ENCODE results near the gene ADSS1. TPM values are rescaled to one million over a fixed set of nuclear protein-coding genes. Genes with fewer than 3 reads are reported as not detected.

ADSS1 gene
- polyA plus RNA-seq, 2 donors, result 5.8 to 10.2 TPM

- Histone ChIP-seq H3K36me3 (ENCODE audit: control insufficient read depth in 2 of 2, insufficient read depth in 2 of 2, low read length in 1 of 2) (peaks cover 0 to 13% of the 10 kb centered on the region in 2 donors), H3K4me3 (ENCODE audit: low read depth in 1 of 2, low read length in 2 of 2) (no peak overlapping the region), H3K9me3 (ENCODE audit: control insufficient read depth in 2 of 2, insufficient read depth in 1 of 2, low read depth in 1 of 2, low read length in 1 of 2) (no peaks in the 10 kb centered on the region), H3K27me3 (ENCODE audit: control insufficient read depth in 1 of 2, insufficient read depth in 2 of 2, low read length in 2 of 2) (no peaks in the 10 kb centered on the region), H3K4me1 (ENCODE audit: control insufficient read depth in 2 of 2, insufficient read depth in 2 of 2, low read length in 1 of 2) (peaks cover 0 to 16% of the 10 kb centered on the region in 2 donors), H3K27ac (ENCODE audit: low read depth in 2 of 2, low read length in 1 of 2) (no peak overlapping the region)
- 94 to 95% methylated on average over 17 of the region's 17 CpGs for WGBS, 2 donors
Observed at GRCh38 chr14:104739026-104739425, 15.0 kb downstream of the ADSS1 start.

GRCh38 chr14:104739546-104740516 is 15.8 kb downstream of the ADSS1 start:
- H3K4me1 ChIP-seq (ENCODE audit: control insufficient read depth in 2 of 2, insufficient read depth in 2 of 2, low read length in 1 of 2), result peaks cover 0 to 14% of the 10 kb centered on the region in 2 donors
- WGBS, 2 donors, result 87 to 90% methylated on average over 29 of the region's 29 CpGs

GRCh38 chr14:104741108-104741802 is 17.2 kb downstream of the ADSS1 start:
- no peaks in the 10 kb centered on the region for H3K9me3 ChIP-seq (ENCODE audit: control insufficient read depth in 2 of 2, insufficient read depth in 1 of 2, low read depth in 1 of 2, low read length in 1 of 2)

More at GRCh38 chr14:104739546-104740516, 15.8 kb downstream of the ADSS1 start:
- Histone ChIP-seq H3K4me3 (ENCODE audit: low read depth in 1 of 2, low read length in 2 of 2) (no peak overlapping the region), H3K36me3 (ENCODE audit: control insufficient read depth in 2 of 2, insufficient read depth in 2 of 2, low read length in 1 of 2) (peaks cover 0 to 13% of the 10 kb centered on the region in 2 donors), H3K27ac (ENCODE audit: low read depth in 2 of 2, low read length in 1 of 2) (no peak overlapping the region), H3K9me3 (ENCODE audit: control insufficient read depth in 2 of 2, insufficient read depth in 1 of 2, low read depth in 1 of 2, low read length in 1 of 2) (no peaks in the 10 kb centered on the region), H3K27me3 (ENCODE audit: control insufficient read depth in 1 of 2, insufficient read depth in 2 of 2, low read length in 2 of 2) (no peaks in the 10 kb centered on the region)

GRCh38 chr14:104741803-104742251 is 17.8 kb downstream of the ADSS1 start:
- H3K27ac ChIP-seq (ENCODE audit: low read depth in 2 of 2, low read length in 1 of 2), result no peak overlapping the region
- WGBS, 2 donors, result 83 to 91% methylated on average over 23 of the region's 23 CpGs
- no peaks in the 10 kb centered on the region for H3K27me3 ChIP-seq (ENCODE audit: control insufficient read depth in 1 of 2, insufficient read depth in 2 of 2, low read length in 2 of 2)
- H3K4me1 ChIP-seq (ENCODE audit: control insufficient read depth in 2 of 2, insufficient read depth in 2 of 2, low read length in 1 of 2), result peaks cover 0 to 14% of the 10 kb centered on the region in 2 donors
- H3K4me3 ChIP-seq (ENCODE audit: low read depth in 1 of 2, low read length in 2 of 2), result no peak overlapping the region
- H3K9me3 ChIP-seq (ENCODE audit: control insufficient read depth in 2 of 2, insufficient read depth in 1 of 2, low read depth in 1 of 2, low read length in 1 of 2), result no peaks in the 10 kb centered on the region
- H3K36me3 ChIP-seq (ENCODE audit: control insufficient read depth in 2 of 2, insufficient read depth in 2 of 2, low read length in 1 of 2), result peaks cover 0 to 15% of the 10 kb centered on the region in 2 donors

More at GRCh38 chr14:104741108-104741802, 17.2 kb downstream of the ADSS1 start:
- 91 to 92% methylated on average over 29 of the region's 29 CpGs for WGBS, 2 donors
- Histone ChIP-seq H3K36me3 (ENCODE audit: control insufficient read depth in 2 of 2, insufficient read depth in 2 of 2, low read length in 1 of 2) (peaks cover 0 to 15% of the 10 kb centered on the region in 2 donors), H3K27me3 (ENCODE audit: control insufficient read depth in 1 of 2, insufficient read depth in 2 of 2, low read length in 2 of 2) (no peaks in the 10 kb centered on the region), H3K4me3 (ENCODE audit: low read depth in 1 of 2, low read length in 2 of 2) (no peak overlapping the region), H3K4me1 (ENCODE audit: control insufficient read depth in 2 of 2, insufficient read depth in 2 of 2, low read length in 1 of 2) (peaks cover 0 to 13% of the 10 kb centered on the region in 2 donors), H3K27ac (ENCODE audit: low read depth in 2 of 2, low read length in 1 of 2) (no peak overlapping the region)

GRCh38 chr14:104742586-104743455 is 18.8 kb downstream of the ADSS1 start:
- WGBS, 2 donors, result 92 to 95% methylated on average over 32 of the region's 32 CpGs
- Histone ChIP-seq H3K27me3 (ENCODE audit: control insufficient read depth in 1 of 2, insufficient read depth in 2 of 2, low read length in 2 of 2) (no peaks in the 10 kb centered on the region), H3K36me3 (ENCODE audit: control insufficient read depth in 2 of 2, insufficient read depth in 2 of 2, low read length in 1 of 2) (peaks cover 0 to 15% of the 10 kb centered on the region in 2 donors), H3K4me3 (ENCODE audit: low read depth in 1 of 2, low read length in 2 of 2) (no peak overlapping the region), H3K9me3 (ENCODE audit: control insufficient read depth in 2 of 2, insufficient read depth in 1 of 2, low read depth in 1 of 2, low read length in 1 of 2) (no peaks in the 10 kb centered on the region), H3K4me1 (ENCODE audit: control insufficient read depth in 2 of 2, insufficient read depth in 2 of 2, low read length in 1 of 2) (peaks cover under 1 to 15% of the 10 kb centered on the region in 2 donors), H3K27ac (ENCODE audit: low read depth in 2 of 2, low read length in 1 of 2) (no peak overlapping the region)

- H3K9me3 ChIP-seq (ENCODE audit: control insufficient read depth in 2 of 2, insufficient read depth in 1 of 2, low read depth in 1 of 2, low read length in 1 of 2), result no peaks in the 10 kb centered on the region
- peaks cover 0 to 15% of the 10 kb centered on the region in 2 donors for H3K36me3 ChIP-seq (ENCODE audit: control insufficient read depth in 2 of 2, insufficient read depth in 2 of 2, low read length in 1 of 2)
- WGBS, 2 donors, result 87 to 91% methylated on average over 28 of the region's 28 CpGs
- no peak overlapping the region for H3K4me3 ChIP-seq (ENCODE audit: low read depth in 1 of 2, low read length in 2 of 2)
- H3K4me1 ChIP-seq (ENCODE audit: control insufficient read depth in 2 of 2, insufficient read depth in 2 of 2, low read length in 1 of 2), result peaks cover 2 to 18% of the 10 kb centered on the region in 2 donors
- no peaks in the 10 kb centered on the region for H3K27me3 ChIP-seq (ENCODE audit: control insufficient read depth in 1 of 2, insufficient read depth in 2 of 2, low read length in 2 of 2)
- H3K27ac ChIP-seq (ENCODE audit: low read depth in 2 of 2, low read length in 1 of 2), result no peak overlapping the region
Observed at GRCh38 chr14:104743461-104744380, 19.7 kb downstream of the ADSS1 start.

- WGBS, 2 donors, result 92 to 93% methylated on average over 10 of the region's 10 CpGs
- peaks cover 2 to 25% of the 10 kb centered on the region in 2 donors for H3K4me1 ChIP-seq (ENCODE audit: control insufficient read depth in 2 of 2, insufficient read depth in 2 of 2, low read length in 1 of 2)
- no peak overlapping the region for H3K27ac ChIP-seq (ENCODE audit: low read depth in 2 of 2, low read length in 1 of 2)
- peaks cover 0 to 15% of the 10 kb centered on the region in 2 donors for H3K36me3 ChIP-seq (ENCODE audit: control insufficient read depth in 2 of 2, insufficient read depth in 2 of 2, low read length in 1 of 2)
- H3K4me3 ChIP-seq (ENCODE audit: low read depth in 1 of 2, low read length in 2 of 2), result no peak overlapping the region
- no peaks in the 10 kb centered on the region for H3K27me3 ChIP-seq (ENCODE audit: control insufficient read depth in 1 of 2, insufficient read depth in 2 of 2, low read length in 2 of 2)
- H3K9me3 ChIP-seq (ENCODE audit: control insufficient read depth in 2 of 2, insufficient read depth in 1 of 2, low read depth in 1 of 2, low read length in 1 of 2), result no peaks in the 10 kb centered on the region
Observed at GRCh38 chr14:104744484-104744883, 20.5 kb downstream of the ADSS1 start.

GRCh38 chr14:104745431-104745830 is 21.4 kb downstream of the ADSS1 start:
- peaks cover 0 to 11% of the 10 kb centered on the region in 2 donors for H3K36me3 ChIP-seq (ENCODE audit: control insufficient read depth in 2 of 2, insufficient read depth in 2 of 2, low read length in 1 of 2)
- no peaks in the 10 kb centered on the region for H3K9me3 ChIP-seq (ENCODE audit: control insufficient read depth in 2 of 2, insufficient read depth in 1 of 2, low read depth in 1 of 2, low read length in 1 of 2)
- no peak overlapping the region for H3K4me3 ChIP-seq (ENCODE audit: low read depth in 1 of 2, low read length in 2 of 2)
- H3K27me3 ChIP-seq (ENCODE audit: control insufficient read depth in 1 of 2, insufficient read depth in 2 of 2, low read length in 2 of 2), result no peaks in the 10 kb centered on the region
- WGBS, 2 donors, result 95% methylated on average over 9 of the region's 9 CpGs
- no peak overlapping the region for H3K27ac ChIP-seq (ENCODE audit: low read depth in 2 of 2, low read length in 1 of 2)
- H3K4me1 ChIP-seq (ENCODE audit: control insufficient read depth in 2 of 2, insufficient read depth in 2 of 2, low read length in 1 of 2), result peaks cover 2 to 28% of the 10 kb centered on the region in 2 donors

Data from esophagus (tissue), 2 donors.